Activated CD8-positive, alpha-beta memory T cell treated with anti-CD3 and anti-CD28 coated beads, Interleukin-2, amount 10 ng/mL, durations not matched to agents 7 days and 5 days (primary cell): ENCODE data around the gene FAM25G. TPM values are rescaled to one million over a fixed set of nuclear protein-coding genes. Genes with fewer than 3 reads are reported as not detected.
"Not testable (repeated sequence)": the region's sequence is repeated elsewhere in the genome, so short reads cannot be mapped to it uniquely, and the experiment has no call there.

ENCODE experiments used
- ATAC-seq: fragments of 150-1000 bp; cut with Tn5 transposase; one replicate; pipeline ENCODE4 v1.10.0; 2021; ENCODE audit warnings: moderate library complexity
- CTCF ChIA-PET: fragments of 350-600 bp; sonication (Branson Sonifier 250); formaldehyde crosslinking; loops from one replicate; lab custom pipeline; 2021; ENCODE audit warnings: antibody characterized with exemption; lab: Charles Lee
- DNase-seq: peaks from one replicate; pipeline ENCODE4 v3.0.0-alpha.2; 2020
- H3K27ac Mint-ChIP-seq: one replicate; pipeline ENCODE4 v1.8.0; 2021; ENCODE audit warnings: mild to moderate bottlenecking, mixed read lengths
- H3K27me3 Mint-ChIP-seq: one replicate; pipeline ENCODE4 v1.8.0; 2021; ENCODE audit warnings: mixed read lengths
- H3K36me3 Mint-ChIP-seq: one replicate; pipeline ENCODE4 v1.8.0; 2021; ENCODE audit warnings: mild to moderate bottlenecking, mixed read lengths
- H3K4me1 Mint-ChIP-seq: one replicate; pipeline ENCODE4 v1.8.0; 2021; ENCODE audit warnings: mixed read lengths
- H3K4me3 Mint-ChIP-seq: one replicate; pipeline ENCODE4 v1.8.0; 2021; ENCODE audit warnings: mild to moderate bottlenecking, moderate library complexity, mixed read lengths
- H3K9me3 Mint-ChIP-seq: one replicate; pipeline ENCODE4 v1.8.0; 2022; ENCODE audit warnings: low read depth, mixed read lengths
- total RNA-seq, 2 experiments: library from RNA; stranded (reverse); gene quantifications; one replicate each; pipeline ENCODE4 v1.2.3, GENCODE V29; 2021

FAM25G gene
- total RNA-seq, 2 experiments from 2014 or later, result not detected

DNA sequence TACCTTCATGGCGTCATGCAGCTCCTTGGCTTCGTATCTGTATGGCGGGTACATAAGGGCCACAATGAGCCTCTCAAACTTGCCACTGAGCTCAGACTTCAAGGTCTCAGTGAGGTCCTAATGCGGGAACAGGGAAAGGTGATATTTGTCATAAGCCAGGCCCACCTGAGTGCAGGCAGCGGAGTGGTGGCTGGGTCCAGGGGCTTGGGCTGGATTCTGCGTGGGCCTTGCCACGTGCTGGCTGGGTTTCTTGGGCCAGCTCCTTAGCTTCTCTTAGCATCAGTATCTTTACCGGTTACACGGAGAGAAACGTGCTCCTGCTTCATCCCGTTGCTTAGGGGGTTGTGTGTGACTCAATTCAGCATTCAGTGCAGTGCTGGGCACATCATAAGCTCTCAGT lies 14.4 kb downstream of the FAM25G start:
- CTCF ChIA-PET, H3K4me3 Mint-ChIP-seq, ATAC-seq, H3K9me3 Mint-ChIP-seq, H3K27ac Mint-ChIP-seq, H3K27me3 Mint-ChIP-seq, DNase-seq, H3K36me3 Mint-ChIP-seq, H3K4me1 Mint-ChIP-seq: not testable (repeated sequence)

DNA sequence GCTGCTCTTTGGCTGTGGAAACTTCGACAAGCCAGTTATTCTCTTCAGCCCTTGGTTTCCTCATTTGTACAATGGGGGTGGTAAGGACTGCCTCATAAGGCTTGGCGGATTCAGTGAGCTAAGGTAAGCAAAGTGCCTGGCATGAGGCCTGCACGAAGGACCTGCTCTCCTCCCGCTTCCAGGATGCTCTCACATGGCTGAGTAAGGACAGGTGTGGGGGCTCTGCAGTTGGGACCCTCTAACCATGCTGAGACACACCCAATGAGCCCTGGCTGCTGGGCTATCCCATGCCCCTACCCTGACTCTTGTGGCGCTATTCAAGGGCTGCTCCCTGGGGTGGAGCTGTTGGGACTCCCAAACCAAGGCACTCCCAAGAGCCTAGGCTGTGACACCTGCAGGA lies 16.4 kb downstream of the FAM25G start:
- ATAC-seq, DNase-seq, CTCF ChIA-PET, H3K27me3 Mint-ChIP-seq, H3K36me3 Mint-ChIP-seq, H3K9me3 Mint-ChIP-seq, H3K4me3 Mint-ChIP-seq, H3K27ac Mint-ChIP-seq, H3K4me1 Mint-ChIP-seq: not testable (repeated sequence)

DNA sequence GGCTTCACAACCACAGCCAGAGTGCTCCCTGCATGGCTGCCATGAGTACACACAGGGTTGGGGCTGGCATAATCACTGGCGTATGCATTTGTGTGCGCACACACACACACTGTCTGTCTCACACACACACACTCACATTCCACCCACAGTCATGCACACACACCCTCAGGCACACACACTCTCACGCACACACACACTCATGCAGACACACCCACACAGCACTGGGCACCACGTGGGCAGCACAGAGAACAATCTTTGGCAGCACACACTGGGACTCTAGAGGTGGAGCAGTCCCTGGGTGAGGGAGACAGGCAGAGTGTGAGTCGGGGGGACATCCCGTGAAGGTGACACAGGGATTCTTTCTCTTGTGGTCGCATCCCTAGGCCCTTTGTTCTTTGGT lies 18.0 kb downstream of the FAM25G start:
- DNase-seq, H3K9me3 Mint-ChIP-seq, H3K4me1 Mint-ChIP-seq, H3K27me3 Mint-ChIP-seq, CTCF ChIA-PET, H3K27ac Mint-ChIP-seq, H3K4me3 Mint-ChIP-seq, H3K36me3 Mint-ChIP-seq, ATAC-seq: not testable (repeated sequence)

DNA sequence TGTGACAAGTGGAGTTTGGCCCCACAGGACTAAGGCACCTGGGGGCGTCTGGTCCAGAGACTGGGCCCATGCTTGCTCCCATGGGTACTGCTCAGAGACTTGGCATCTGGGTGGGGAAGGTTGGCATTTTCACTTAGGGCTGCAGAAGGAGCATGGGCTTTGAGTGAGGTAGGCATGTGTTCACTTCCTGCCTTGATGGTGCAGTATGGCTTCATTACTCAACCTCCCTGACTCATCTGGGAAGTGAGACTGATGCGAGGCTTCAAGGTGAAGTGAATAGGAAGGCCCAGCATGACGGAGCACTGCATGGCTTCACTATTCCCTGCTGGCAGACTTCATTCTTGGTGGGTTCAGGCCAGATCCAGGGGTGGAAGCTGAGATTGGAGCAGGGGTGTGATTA lies 18.9 kb downstream of the FAM25G start:
- H3K4me1 Mint-ChIP-seq, H3K4me3 Mint-ChIP-seq, H3K27me3 Mint-ChIP-seq, H3K36me3 Mint-ChIP-seq, CTCF ChIA-PET, DNase-seq, H3K9me3 Mint-ChIP-seq, H3K27ac Mint-ChIP-seq: not testable (repeated sequence)
- ATAC-seq, result peak; percentile 95

DNA sequence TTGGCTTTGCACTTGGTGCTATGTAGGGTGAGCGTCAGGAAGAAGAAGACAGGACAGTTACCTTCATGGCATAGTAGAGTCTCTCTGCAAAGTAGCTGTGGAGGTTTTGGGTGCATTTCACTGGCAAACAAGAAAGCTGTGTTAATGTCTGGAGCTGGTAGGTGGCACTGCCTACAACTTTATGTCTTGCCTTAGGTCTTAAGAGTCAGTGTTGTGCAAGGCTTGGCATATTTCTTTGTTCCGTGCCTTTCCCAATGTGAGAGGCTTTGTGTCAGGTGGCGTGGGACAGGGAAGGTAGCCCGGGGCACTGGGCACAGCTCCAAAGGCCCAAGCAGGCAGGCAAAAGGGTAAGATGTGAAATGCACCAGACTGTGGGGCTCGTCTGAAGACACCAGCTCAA lies 19.4 kb downstream of the FAM25G start:
- H3K36me3 Mint-ChIP-seq, CTCF ChIA-PET, DNase-seq, ATAC-seq, H3K9me3 Mint-ChIP-seq, H3K4me3 Mint-ChIP-seq, H3K27me3 Mint-ChIP-seq, H3K27ac Mint-ChIP-seq, H3K4me1 Mint-ChIP-seq: not testable (repeated sequence)

DNA sequence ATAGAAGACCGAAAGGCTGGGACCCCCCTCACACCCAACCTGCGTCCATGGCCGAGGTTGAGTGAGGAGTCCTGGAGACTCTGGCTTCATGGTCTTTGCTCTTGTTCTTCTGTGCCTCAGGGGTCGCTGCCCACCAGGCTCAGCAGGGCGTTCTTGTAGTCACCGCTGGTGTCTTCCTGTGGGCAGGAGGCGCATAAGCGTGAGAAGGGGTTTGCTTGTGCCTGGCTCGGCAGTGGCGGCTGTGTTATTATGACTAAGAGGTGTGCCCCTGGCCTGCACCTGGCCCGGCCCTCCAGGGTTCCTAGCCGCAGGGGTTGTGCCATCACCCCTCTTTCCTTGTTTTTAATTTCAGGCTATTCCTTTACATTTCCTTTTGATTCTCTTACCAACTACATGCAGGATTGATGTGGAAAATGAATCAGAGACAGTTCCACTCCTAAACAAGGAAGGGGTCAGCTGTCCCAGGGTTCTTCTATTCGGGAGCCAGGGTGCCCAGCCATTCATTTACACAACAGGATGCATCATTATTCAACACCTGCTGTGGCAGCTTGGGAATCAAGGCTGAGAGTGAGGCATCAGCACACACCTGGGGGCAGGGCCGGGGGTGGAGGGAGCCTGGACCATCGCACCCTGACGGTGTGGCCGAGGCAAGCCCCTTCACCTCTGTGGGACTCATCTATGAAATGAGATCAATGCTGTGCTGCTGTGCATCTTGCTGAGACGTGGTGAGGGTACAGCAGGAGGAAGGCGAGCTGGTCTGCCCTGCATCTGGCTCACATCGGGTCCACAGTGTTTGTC lies 22.6 kb downstream of the FAM25G start:
- H3K36me3 Mint-ChIP-seq, H3K27me3 Mint-ChIP-seq, H3K9me3 Mint-ChIP-seq, H3K4me1 Mint-ChIP-seq, H3K4me3 Mint-ChIP-seq, H3K27ac Mint-ChIP-seq, CTCF ChIA-PET, ATAC-seq: not testable (repeated sequence)
- peak; percentile 29 for DNase-seq

DNA sequence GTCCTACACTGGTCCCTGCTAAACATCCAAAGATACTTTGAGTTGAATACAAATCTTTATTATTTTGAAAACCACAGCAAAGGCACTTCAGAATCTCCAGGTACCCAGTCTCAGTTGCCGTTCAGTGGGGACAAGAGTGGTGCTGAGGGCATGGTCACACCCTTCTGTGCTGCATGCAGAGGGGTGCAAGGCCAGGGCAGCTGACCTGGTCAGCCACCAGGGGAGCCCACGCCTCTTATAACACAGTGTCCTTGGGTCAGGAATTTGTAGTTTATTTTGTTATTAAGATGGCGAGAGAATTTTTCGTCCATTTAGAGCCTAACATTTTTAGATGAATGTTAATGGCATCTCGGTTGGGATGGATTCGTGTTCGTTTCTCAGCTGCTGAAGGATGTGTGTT lies 23.5 kb downstream of the FAM25G start:
- DNase-seq, H3K4me1 Mint-ChIP-seq, ATAC-seq, CTCF ChIA-PET, H3K9me3 Mint-ChIP-seq, H3K27ac Mint-ChIP-seq, H3K27me3 Mint-ChIP-seq, H3K36me3 Mint-ChIP-seq, H3K4me3 Mint-ChIP-seq: not testable (repeated sequence)

DNA sequence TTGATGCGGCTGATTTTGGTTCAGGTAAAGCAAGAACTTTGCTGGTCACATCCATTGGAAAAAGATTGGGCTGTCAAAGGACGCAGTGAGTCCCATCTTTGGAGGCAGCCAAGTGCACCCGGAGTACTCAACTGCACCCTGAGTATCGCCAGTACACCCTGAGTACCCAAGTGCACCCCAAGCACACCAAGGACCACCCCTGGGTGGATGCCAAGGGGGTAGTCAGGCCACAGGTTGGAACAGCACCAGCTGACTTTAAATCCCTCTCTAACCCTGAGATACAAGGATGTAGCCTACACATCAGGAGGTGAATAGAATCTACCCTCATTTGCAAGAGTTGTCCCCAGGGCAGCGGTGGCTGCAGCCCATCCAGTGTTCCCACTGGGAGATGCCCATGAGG lies 24.0 kb downstream of the FAM25G start:
- DNase-seq, result peak; percentile 30
- CTCF ChIA-PET, H3K36me3 Mint-ChIP-seq, H3K4me3 Mint-ChIP-seq, H3K27ac Mint-ChIP-seq, H3K27me3 Mint-ChIP-seq, H3K4me1 Mint-ChIP-seq, H3K9me3 Mint-ChIP-seq, ATAC-seq: not testable (repeated sequence)

DNA sequence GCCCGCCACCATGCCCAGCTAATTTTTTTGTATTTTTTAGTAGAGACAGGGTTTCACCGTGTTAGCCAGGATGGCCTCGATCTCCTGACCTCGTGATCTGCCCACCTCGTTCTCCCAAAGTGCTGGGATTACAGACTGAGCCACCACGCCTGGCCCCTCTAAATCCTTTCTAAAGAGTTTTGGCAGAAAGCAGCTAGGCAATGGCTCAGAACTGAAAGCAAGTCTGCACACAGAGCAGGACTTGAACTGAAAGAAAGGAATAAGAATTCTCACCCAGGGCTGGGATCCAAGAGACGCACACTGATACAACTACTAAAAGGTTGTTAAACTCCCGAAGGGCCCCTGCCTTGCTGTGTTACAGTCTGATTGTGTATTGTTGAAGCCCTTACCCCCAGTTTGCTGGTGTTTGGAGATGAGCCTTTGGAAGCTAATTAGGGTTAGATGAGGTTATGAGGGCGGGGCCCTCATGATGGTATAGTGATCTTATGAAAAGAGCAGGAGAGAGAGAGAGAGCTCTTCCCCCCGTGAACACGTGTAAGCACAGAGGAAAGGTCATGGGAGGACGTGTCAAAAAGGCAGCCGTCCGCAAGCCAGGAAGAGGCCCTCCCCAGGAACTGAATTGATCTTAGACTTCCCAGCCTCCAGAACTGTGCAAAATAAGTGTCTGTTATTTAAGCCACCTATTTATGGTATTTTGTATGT lies 26.1 kb downstream of the FAM25G start:
- CTCF ChIA-PET, result not testable (repeated sequence)

DNA sequence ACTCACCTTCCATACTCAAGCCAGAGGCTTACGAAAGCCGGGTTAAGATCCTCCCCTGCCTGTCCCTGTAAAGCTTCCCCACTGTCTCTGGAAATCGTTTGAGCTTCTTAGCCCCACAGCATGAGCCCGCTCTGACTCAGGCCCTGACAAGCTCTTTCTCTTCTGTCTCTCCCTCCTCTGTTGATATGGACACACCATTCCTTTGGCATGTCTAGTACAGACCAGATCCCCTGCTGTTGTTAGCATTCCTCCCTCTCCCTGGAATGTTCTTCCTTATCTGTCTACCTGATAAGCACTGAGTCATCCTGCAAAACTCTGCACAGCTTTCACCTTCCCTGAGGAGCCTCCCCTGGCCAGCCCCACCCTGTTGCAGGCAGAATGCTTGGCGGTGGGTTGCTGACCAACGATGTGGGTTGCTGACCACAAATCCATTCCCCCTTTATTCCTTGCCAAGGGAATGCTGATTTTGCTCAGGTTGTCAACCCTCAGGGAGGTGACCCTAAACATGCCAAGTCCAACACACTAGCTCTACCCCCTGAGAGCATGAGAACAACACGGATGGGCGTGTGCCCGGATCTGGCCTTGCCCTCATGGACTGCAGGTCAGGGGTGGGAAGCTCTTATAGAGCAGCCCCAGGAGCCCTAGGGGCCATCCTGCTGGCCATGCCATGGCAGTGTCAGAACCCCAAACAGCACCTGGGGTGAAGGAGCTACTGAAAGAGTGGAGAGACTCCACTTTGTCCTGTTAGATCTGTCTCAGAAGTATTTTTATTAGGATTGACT lies 28.7 kb downstream of the FAM25G start:
- H3K4me3 Mint-ChIP-seq, H3K27ac Mint-ChIP-seq, ATAC-seq, H3K9me3 Mint-ChIP-seq, DNase-seq, CTCF ChIA-PET, H3K36me3 Mint-ChIP-seq, H3K4me1 Mint-ChIP-seq: not testable (repeated sequence)
- H3K27me3 Mint-ChIP-seq, result peaks cover 12% of the 10 kb centered on the region

More for the DNA sequence above, 26.1 kb downstream of the FAM25G start:
- H3K4me1 Mint-ChIP-seq, DNase-seq, H3K36me3 Mint-ChIP-seq, H3K27me3 Mint-ChIP-seq, ATAC-seq, H3K9me3 Mint-ChIP-seq, H3K4me3 Mint-ChIP-seq, H3K27ac Mint-ChIP-seq: not testable (repeated sequence)

DNA sequence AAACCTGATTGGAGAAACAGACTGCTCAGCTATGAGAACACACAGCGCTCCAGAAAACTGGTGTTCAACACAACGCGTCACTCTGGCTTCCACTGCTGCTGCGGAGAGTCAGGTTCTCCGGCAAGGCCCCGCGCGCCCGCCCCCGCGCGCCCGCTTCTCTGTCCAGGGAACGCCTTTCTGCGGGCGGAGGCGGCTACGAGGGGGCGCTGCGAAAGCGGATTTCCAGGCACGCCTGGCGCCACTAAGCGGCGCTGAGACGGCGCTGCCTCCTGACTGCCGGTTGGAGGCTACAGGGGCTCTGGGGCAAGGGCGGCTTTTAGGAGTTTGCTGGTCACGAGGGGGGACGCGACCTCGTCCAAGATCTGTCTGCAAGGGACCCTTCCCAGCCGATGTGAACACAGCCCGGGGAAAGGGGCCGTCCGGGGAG lies 30.2 kb downstream of the FAM25G start:
- peaks cover 19% of the 10 kb centered on the region for H3K27me3 Mint-ChIP-seq
- ATAC-seq (peak; percentile 88), DNase-seq (peak; percentile 38)
- CTCF ChIA-PET, H3K9me3 Mint-ChIP-seq, H3K27ac Mint-ChIP-seq, H3K4me3 Mint-ChIP-seq, H3K4me1 Mint-ChIP-seq, H3K36me3 Mint-ChIP-seq: not testable (repeated sequence)

DNA sequence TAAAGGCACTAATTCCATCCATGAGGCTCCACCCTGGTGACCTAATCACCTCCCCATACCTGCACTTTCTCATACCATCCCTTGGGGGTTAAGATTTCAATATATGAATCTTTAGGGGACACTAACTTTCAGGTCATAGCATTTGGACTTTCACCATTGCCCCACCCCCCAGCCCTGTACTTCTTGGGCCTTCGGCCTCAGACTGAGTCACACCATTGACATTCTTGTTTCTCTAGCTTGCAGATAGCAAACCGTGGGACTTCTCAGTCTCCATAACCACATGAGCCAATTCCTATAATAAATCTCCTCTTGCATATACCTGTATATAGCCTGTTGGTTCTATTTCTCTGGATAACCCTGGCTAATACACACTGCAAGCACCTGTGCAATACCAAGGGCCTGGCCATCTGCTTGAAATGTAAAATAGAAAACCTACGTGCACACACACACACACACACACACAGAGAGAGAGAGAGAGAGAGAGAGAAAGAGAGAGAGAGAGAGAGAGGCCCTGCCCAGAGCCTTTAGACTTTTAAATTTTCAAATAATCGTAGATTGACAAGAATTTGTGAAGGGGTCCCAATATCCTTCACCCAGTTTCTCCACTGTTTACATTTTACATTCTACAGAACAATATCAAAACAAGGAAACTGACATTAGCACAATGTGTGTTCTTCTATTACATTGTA lies 32.9 kb downstream of the FAM25G start:
- DNase-seq (no peak), ATAC-seq (no peak)
- no peaks in the 10 kb centered on the region for H3K36me3 Mint-ChIP-seq
- H3K27ac Mint-ChIP-seq, result no peak overlapping the region
- peaks cover 30% of the 10 kb centered on the region for H3K27me3 Mint-ChIP-seq
- no peak overlapping the region for H3K4me3 Mint-ChIP-seq
- no peaks in the 10 kb centered on the region for H3K9me3 Mint-ChIP-seq
- H3K4me1 Mint-ChIP-seq, result peaks cover 2% of the 10 kb centered on the region
- CTCF ChIA-PET, result no interaction called here

DNA sequence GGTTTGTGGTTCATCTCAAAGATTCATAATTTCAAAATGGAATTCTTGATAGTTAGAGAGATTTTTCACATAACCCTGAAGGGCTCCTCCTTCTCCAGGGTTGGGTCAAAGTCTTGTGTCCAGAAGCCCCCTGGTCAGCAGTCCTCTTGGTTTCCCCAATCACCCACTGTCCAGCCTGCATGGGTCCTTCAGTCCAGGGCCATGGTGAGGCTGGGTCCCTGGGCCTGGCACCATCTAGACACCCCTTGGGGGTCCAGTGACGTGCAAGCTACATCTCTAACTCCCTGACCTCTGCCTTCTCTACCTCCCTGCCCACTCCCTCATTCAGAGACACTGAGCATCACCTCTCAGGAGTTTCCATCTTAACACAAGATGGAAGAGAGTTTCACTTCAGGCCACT lies 33.7 kb downstream of the FAM25G start:
- no peak for ATAC-seq
- no peaks in the 10 kb centered on the region for H3K36me3 Mint-ChIP-seq
- peak; percentile 25 for DNase-seq
- H3K27ac Mint-ChIP-seq, result no peak overlapping the region
- peaks cover 2% of the 10 kb centered on the region for H3K4me1 Mint-ChIP-seq
- H3K4me3 Mint-ChIP-seq, result no peak overlapping the region
- no peaks in the 10 kb centered on the region for H3K9me3 Mint-ChIP-seq
- CTCF ChIA-PET, result no interaction called here
- peaks cover 33% of the 10 kb centered on the region for H3K27me3 Mint-ChIP-seq
